Mucosa of rectum (tissue), 2 donors: ENCODE measurements around the gene MAGEB3.
"Not testable (repeated sequence)": the region's sequence is repeated elsewhere in the genome, so short reads cannot be mapped to it uniquely, and the experiment has no call there.

Source experiments
- H3K27ac ChIP-seq, 2 donors: one replicate each; pipeline ENCODE4 v1.7.0; 2013; ENCODE audit warnings: inconsistent platforms in 2 of 2, low read depth in 2 of 2, low read length in 2 of 2
- H3K27me3 ChIP-seq, 2 donors: one replicate each; pipeline ENCODE4 v1.7.0; 2013; ENCODE audit warnings: low read length in 2 of 2; ENCODE audit not compliant: control insufficient read depth in 2 of 2, insufficient read depth in 2 of 2
- H3K36me3 ChIP-seq, 2 donors: one replicate each; pipeline ENCODE4 v1.7.0; 2013; ENCODE audit warnings: low read length in 2 of 2; ENCODE audit not compliant: control insufficient read depth in 2 of 2, insufficient read depth in 2 of 2
- H3K4me1 ChIP-seq, 2 donors: one replicate each; pipeline ENCODE4 v1.7.0; 2013; ENCODE audit warnings: low read length in 2 of 2, mild to moderate bottlenecking in 1 of 2; ENCODE audit not compliant: control insufficient read depth in 2 of 2, insufficient read depth in 2 of 2
- H3K4me3 ChIP-seq, 2 donors: one replicate each; pipeline ENCODE4 v1.7.0; 2013; ENCODE audit warnings: low read length in 2 of 2
- H3K9ac ChIP-seq, 2 donors: one replicate each; pipeline ENCODE4 v1.7.0; 2013; ENCODE audit warnings: low read length in 2 of 2, low read depth in 1 of 2, mild to moderate bottlenecking in 1 of 2
- H3K9me3 ChIP-seq, 2 donors: one replicate each; pipeline ENCODE4 v1.7.0; 2013; ENCODE audit warnings: low read length in 2 of 2; ENCODE audit not compliant: control insufficient read depth in 2 of 2
- donor health status: healthy.
- donor health status: Normal muscosa, but diverticular disease.

Gene MAGEB3, protein sequence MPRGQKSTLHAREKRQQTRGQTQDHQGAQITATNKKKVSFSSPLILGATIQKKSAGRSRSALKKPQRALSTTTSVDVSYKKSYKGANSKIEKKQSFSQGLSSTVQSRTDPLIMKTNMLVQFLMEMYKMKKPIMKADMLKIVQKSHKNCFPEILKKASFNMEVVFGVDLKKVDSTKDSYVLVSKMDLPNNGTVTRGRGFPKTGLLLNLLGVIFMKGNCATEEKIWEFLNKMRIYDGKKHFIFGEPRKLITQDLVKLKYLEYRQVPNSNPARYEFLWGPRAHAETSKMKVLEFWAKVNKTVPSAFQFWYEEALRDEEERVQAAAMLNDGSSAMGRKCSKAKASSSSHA

DNA sequence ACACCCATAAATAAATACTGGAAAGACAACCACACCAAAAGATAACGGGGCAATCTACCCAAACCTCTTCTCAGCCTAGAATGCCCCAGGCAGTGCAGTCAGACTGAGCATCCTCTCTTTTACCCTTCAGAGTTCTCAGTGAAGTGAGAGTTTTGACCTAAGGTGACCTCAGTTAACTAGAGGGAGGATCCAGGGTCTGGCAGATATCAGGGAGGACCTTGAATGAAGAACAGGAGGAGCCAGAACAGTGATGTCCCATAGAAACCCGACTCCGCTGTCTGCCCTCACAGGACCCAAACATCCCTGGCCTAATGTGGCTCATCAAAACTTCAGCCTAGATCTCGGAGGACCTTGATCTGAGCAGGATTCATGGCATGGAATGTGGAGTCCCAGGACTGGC, at the start of gene MAGEB3:
Gene MAGEB3 (plus strand): TSS at position 263 of the 400 bp plus-strand sequence. CDS start 5,268 bp downstream, outside the sequence.
- Histone ChIP-seq H3K9ac (no peak within 1 kb of the TSS), H3K4me3 (no peak within 1 kb of the TSS), H3K27ac (no peak within 1 kb of the TSS), H3K9me3 (no peaks in the 10 kb centered on the region), H3K27me3 (no peaks in the 10 kb centered on the region), H3K36me3 (no peaks in the 10 kb centered on the region), H3K4me1 (no peaks in the 10 kb centered on the region)

- Histone ChIP-seq H3K4me3 (no peak overlapping the region), H3K27ac (no peak overlapping the region), H3K9me3 (no peaks in the 10 kb centered on the region), H3K27me3 (no peaks in the 10 kb centered on the region), H3K9ac (no peak overlapping the region), H3K36me3 (no peaks in the 10 kb centered on the region), H3K4me1 (no peaks in the 10 kb centered on the region)
These were observed 49.1 kb upstream of the MAGEB3 start for GRCh38 chrX:30181353-30181752.

DNA sequence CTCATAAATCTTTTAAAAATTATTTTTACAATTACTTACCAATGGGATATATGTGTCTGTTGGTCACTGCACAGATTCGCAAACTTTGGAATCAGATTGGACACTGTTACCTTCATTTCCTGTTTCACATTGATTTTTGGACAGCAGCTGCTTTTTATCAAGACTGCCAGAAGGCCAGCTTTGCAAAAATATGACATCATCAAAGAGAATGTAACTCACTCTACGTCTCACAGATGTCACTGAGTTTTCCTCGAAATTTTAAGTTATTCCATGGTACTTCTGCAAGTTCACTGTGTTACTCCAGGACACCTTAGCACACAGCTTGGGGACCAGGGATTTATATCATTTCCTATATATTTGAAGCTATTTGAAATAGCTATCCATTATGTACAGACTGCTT, 46.9 kb upstream of the MAGEB3 start:
- Histone ChIP-seq H3K9me3 (no peaks in the 10 kb centered on the region), H3K9ac (no peak overlapping the region), H3K4me3 (no peak overlapping the region), H3K27ac (no peak overlapping the region), H3K36me3 (no peaks in the 10 kb centered on the region), H3K27me3 (no peaks in the 10 kb centered on the region), H3K4me1 (no peaks in the 10 kb centered on the region)

DNA sequence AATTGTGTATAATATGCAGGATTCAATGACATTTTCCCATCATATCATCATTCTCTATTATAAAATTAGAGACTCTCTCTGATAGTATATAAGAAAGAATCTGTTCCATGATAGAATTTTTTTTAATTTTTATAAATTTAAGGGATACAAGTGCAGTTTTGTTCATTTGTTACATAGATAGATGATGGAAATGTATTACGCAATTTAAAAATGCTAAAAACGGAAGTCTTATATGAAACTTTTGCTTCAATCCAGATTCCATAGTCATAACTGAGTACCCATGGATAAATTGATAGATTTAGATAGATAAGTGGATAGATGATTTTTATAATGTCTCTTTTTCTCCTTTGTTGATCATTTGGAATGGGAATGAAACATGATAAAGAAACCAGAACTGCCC, 40.0 kb upstream of the MAGEB3 start:
- no peaks in the 10 kb centered on the region for H3K4me1 ChIP-seq
- no peaks in the 10 kb centered on the region for H3K36me3 ChIP-seq
- H3K9me3 ChIP-seq, result no peaks in the 10 kb centered on the region
- H3K9ac ChIP-seq, result no peak overlapping the region
- H3K4me3 ChIP-seq, result no peak overlapping the region
- no peak overlapping the region for H3K27ac ChIP-seq
- H3K27me3 ChIP-seq, result no peaks in the 10 kb centered on the region

DNA sequence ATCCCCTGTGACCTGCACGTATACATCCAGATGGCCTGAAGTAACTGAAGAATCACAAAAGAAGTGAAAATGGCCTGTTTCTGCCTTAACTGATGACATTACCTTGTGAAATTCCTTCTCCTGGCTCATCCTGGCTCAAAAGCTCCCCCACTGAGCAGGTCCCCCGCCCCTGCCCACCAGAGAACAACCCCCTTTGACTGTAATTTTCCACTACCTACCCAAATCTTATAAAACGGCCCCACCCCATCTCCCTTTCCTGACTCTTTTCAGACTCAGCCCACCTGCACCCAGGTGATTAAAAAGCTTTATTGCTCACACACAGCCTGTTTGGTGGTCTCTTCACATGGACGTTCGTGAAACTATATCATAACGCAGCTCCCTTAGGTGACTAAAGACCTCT, 36.5 kb upstream of the MAGEB3 start:
- H3K27ac ChIP-seq, H3K27me3 ChIP-seq, H3K9me3 ChIP-seq, H3K4me1 ChIP-seq, H3K36me3 ChIP-seq, H3K9ac ChIP-seq, H3K4me3 ChIP-seq: not testable (repeated sequence)

- Histone ChIP-seq H3K27ac (no peak overlapping the region), H3K9me3 (no peaks in the 10 kb centered on the region), H3K9ac (no peak overlapping the region), H3K27me3 (no peaks in the 10 kb centered on the region), H3K4me1 (no peaks in the 10 kb centered on the region), H3K36me3 (no peaks in the 10 kb centered on the region), H3K4me3 (no peak overlapping the region)
These were observed 34.1 kb upstream of the MAGEB3 start for GRCh38 chrX:30196322-30196721.

DNA sequence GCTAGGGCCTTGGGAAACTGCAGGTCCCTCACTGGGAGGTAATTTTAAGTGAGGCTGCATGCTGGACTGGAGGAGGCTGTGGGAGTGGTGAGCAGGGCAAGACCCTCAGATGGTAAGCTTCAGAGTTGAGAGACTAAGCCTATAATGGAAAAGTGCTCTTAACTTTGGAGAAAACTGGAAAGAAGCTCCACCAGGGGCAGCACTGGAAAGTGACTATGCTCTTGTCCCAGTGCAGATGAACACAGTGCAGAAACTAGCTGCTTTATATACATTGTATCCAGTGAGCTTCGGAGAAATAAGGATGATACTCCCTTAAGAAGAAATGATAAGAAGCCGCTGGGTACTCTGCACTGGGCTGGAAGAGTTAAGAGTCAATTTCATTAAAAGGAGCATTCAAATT, 18.3 kb upstream of the MAGEB3 start:
- no peak overlapping the region for H3K4me3 ChIP-seq
- H3K36me3 ChIP-seq, result no peaks in the 10 kb centered on the region
- no peaks in the 10 kb centered on the region for H3K9me3 ChIP-seq
- H3K4me1 ChIP-seq, result no peaks in the 10 kb centered on the region
- H3K27me3 ChIP-seq, result no peaks in the 10 kb centered on the region
- H3K27ac ChIP-seq, result no peak overlapping the region
- H3K9ac ChIP-seq, result no peak overlapping the region

- H3K27ac ChIP-seq, result no peak within 1 kb of the TSS
- H3K4me3 ChIP-seq, result no peak within 1 kb of the TSS
- H3K36me3 ChIP-seq, result no peaks in the 10 kb centered on the region
- no peaks in the 10 kb centered on the region for H3K9me3 ChIP-seq
- no peak within 1 kb of the TSS for H3K9ac ChIP-seq
- no peaks in the 10 kb centered on the region for H3K27me3 ChIP-seq
- H3K4me1 ChIP-seq, result no peaks in the 10 kb centered on the region
These were observed 15.1 kb upstream of the MAGEB3 start, which contains the start of gene MAGEB2 for GRCh38 chrX:30215357-30215843. TSS of gene MAGEB2 (plus strand) at chrX:30215563. CDS start at chrX:30218581, 3,018 bp downstream.

- Histone ChIP-seq H3K4me1 (no peaks in the 10 kb centered on the region), H3K4me3 (no peak overlapping the region), H3K36me3 (no peaks in the 10 kb centered on the region), H3K9ac (no peak overlapping the region), H3K27me3 (no peaks in the 10 kb centered on the region), H3K27ac (no peak overlapping the region), H3K9me3 (no peaks in the 10 kb centered on the region)
These were observed 13.0 kb upstream of the MAGEB3 start for GRCh38 chrX:30217465-30217864.

GRCh38 chrX:30219372-30219771, 11.1 kb upstream of the MAGEB3 start:
- Histone ChIP-seq H3K9ac (no peak overlapping the region), H3K27me3 (no peaks in the 10 kb centered on the region), H3K36me3 (no peaks in the 10 kb centered on the region), H3K4me1 (no peaks in the 10 kb centered on the region), H3K4me3 (no peak overlapping the region), H3K9me3 (no peaks in the 10 kb centered on the region), H3K27ac (no peak overlapping the region)
